ENCODE data around the gene MTFMT. TPM values are rescaled to one million over a fixed set of nuclear protein-coding genes. Genes with fewer than 3 reads are reported as not detected.

Gene MTFMT
- total and polyA plus RNA-seq, 2 of the 4 experiments (the other 2 are of a cell fraction), result 8.9 to 21.3 TPM

DNA sequence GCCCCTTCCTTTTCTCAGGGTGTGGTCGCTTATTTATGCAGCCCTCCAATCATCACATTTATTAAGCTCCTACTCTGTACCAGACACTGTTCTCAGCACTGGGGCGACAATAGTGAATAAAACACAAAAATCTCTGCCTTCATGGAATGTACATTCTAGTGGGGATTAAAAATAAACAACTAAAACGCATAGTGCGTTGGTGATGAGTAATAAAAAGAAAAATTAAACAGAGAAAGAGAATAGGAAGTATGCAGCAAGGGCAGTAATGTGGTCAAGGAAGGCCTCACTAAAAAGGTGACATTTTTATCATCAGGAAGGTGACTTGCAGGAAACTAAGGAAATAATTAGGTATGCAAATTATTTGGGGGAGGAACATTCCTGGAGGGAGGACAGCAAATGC is 20.8 kb upstream of the MTFMT start:
- H3K18ac ChIP-seq (ENCODE audit: low read depth, low read length), result peak overlapping the region; percentile 31
- H4K5ac ChIP-seq (ENCODE audit: low read depth, low read length), result peak overlapping the region; percentile 4
- H2BK15ac ChIP-seq (ENCODE audit: low read depth, low read length), result peak overlapping the region; percentile 55; the same call in 1 of the 3 replicates
- H3K4me3 ChIP-seq (ENCODE audit: insufficient read depth, low read depth, low read length), result no peak overlapping the region
- no peaks in the 10 kb centered on the region for H4K20me1 ChIP-seq (ENCODE audit: insufficient read depth, low read length)
- H3K23ac ChIP-seq (ENCODE audit: low read depth, low read length), result peak overlapping the region; percentile 27; the same call in 1 of the 2 replicates
- ChIA-PET POLR2A (ENCODE audit: unreplicated experiment) (no interaction called here), CTCF (interaction anchor here (1.3 kb wide), 1 partner anchor 16 kb away, joined by 4 read pairs; no protein-coding TSS in a partner anchor)
- peak overlapping the region; percentile 83 for H3K4ac ChIP-seq (ENCODE audit: low read depth, low read length)
- H2AK5ac ChIP-seq (ENCODE audit: low read depth, low read length), result peak overlapping the region; percentile 95
- DNase-seq (peak; percentile 64), ATAC-seq (ENCODE audit: low read depth) (peak; percentile 74)
- H3K36me3 ChIP-seq (ENCODE audit: control insufficient read depth, insufficient read depth, low read length), result no peaks in the 10 kb centered on the region
- peak overlapping the region; percentile 81 for H2BK20ac ChIP-seq (ENCODE audit: low read depth, low read length)
- H2BK120ac ChIP-seq (ENCODE audit: low read depth, low read length), result peak overlapping the region; percentile 90
- H3K9me1 ChIP-seq (ENCODE audit: insufficient read depth, low read length), result peaks cover 25% of the 10 kb centered on the region
- H3K79me1 ChIP-seq (ENCODE audit: low read depth in 1 of 2, low read length in 2 of 2), result no peaks in the 10 kb centered on the region; a peak in 1 of 4 replicates
- H3K9me3 ChIP-seq (ENCODE audit: control insufficient read depth, insufficient read depth, low read length), result no peaks in the 10 kb centered on the region
- in situ Hi-C loops (cut with MboI; ENCODE audit: low sequenced_read_pairs) (loop anchor here (5.0 kb wide), 1 partner anchor 37 kb away; no protein-coding TSS in a partner anchor), dilution Hi-C loops (cut with HindIII; ENCODE audit: low sequenced_read_pairs, unreplicated experiment) (no loop called here), intact Hi-C loops (cut with micrococcal nuclease) (no loop called here)
- WGBS, 2 experiments (ENCODE audit: extremely low coverage in 2 of 2, insufficient read length in 1 of 2), result 0% methylated on average over 2 of the region's 4 CpGs; no CpG with 5 or more reads in 1 of the 2 experiments
- no peak overlapping the region; the same call in 1 of the 2 replicates for H3K14ac ChIP-seq (replicated peaks; ENCODE audit: low read depth, low read length)
- H2AK9ac ChIP-seq (replicated peaks; ENCODE audit: low read depth, low read length, poor library complexity), result peak overlapping the region; percentile 76
- no TSS peak for BruUV-seq (replicated peaks)
- H4K8ac ChIP-seq (ENCODE audit: low read depth in 2 of 2, low read length in 2 of 2), result peak overlapping the region; percentile 36 to 78; a peak in 2 of 4 replicates
- H3K27ac ChIP-seq (ENCODE audit: insufficient read depth, low read length), result peak overlapping the region; percentile 64
- H2AFZ ChIP-seq (replicated peaks; ENCODE audit: low read length, poor library complexity), result peak overlapping the region; percentile 58
- H3K27me3 ChIP-seq (ENCODE audit: control insufficient read depth, insufficient read depth, low read length), result no peaks in the 10 kb centered on the region
- peak; percentile 65; the same call in 1 of the 2 replicates for TF ChIP-seq FOS (IDR thresholded peaks at IDR 0.05; ENCODE audit: low read depth, low read length)
- no peak for TF ChIP-seq MXI1 (IDR thresholded peaks at IDR 0.05; ENCODE audit: borderline replicate concordance, low read depth, low read length)
- peak overlapping the region; percentile 83 for H4K91ac ChIP-seq (ENCODE audit: insufficient read depth, low read depth, low read length)
- H3K9ac ChIP-seq (ENCODE audit: low read depth, low read length), result no peak overlapping the region
- H3K4me1 ChIP-seq (ENCODE audit: control insufficient read depth, insufficient read depth, low read length), result peaks cover 24% of the 10 kb centered on the region
- no peak overlapping the region for H3K56ac ChIP-seq (ENCODE audit: extremely low read depth, insufficient read depth, low read length)
- peak overlapping the region; percentile 62 for H2BK5ac ChIP-seq (ENCODE audit: low read depth, low read length, poor library complexity, severe bottlenecking)
- peak overlapping the region; percentile 64 for H3K4me2 ChIP-seq (ENCODE audit: low read depth, low read length)

Data from IMR-90 (cell line).